H9 (cell line): ENCODE results near the gene BIVM. TPM values are rescaled to one million over a fixed set of nuclear protein-coding genes. Genes with fewer than 3 reads are reported as not detected.

ENCODE experiments used
- DNase-seq: peaks from one replicate; pipeline ENCODE4 v3.0.0-alpha.2; 2017
- H2AFZ ChIP-seq: one replicate; pipeline ENCODE4 v1.6.1; 2013; ENCODE audit warnings: mild to moderate bottlenecking, low read length, control low read depth, moderate library complexity
- H2AK5ac ChIP-seq: 2 replicates; pipeline ENCODE4 v1.6.1; 2013; ENCODE audit warnings: low read length, control low read depth, mixed read lengths; ENCODE audit not compliant: insufficient read length
- H2BK120ac ChIP-seq: one replicate; pipeline ENCODE4 v1.6.1; 2013; ENCODE audit warnings: low read depth, mild to moderate bottlenecking, low read length, control low read depth, inconsistent platforms; ENCODE audit not compliant: poor library complexity, severe bottlenecking
- H2BK12ac ChIP-seq: 2 replicates; pipeline ENCODE4 v1.6.1; 2013; ENCODE audit warnings: low read length, control low read depth, mixed read lengths, low read depth; ENCODE audit not compliant: insufficient read length
- H2BK15ac ChIP-seq: 2 replicates; pipeline ENCODE4 v1.6.1; 2013; ENCODE audit warnings: low read depth, low read length, control low read depth
- H2BK20ac ChIP-seq: one replicate; pipeline ENCODE4 v1.6.1; 2013; ENCODE audit warnings: low read depth, mild to moderate bottlenecking, low read length, control low read depth, inconsistent platforms; ENCODE audit not compliant: poor library complexity, severe bottlenecking
- H2BK5ac ChIP-seq: 2 replicates; pipeline ENCODE4 v1.6.1; 2013; ENCODE audit warnings: low read length, control low read depth, mixed read lengths; ENCODE audit not compliant: insufficient read length
- H3K14ac ChIP-seq: 2 replicates; pipeline ENCODE4 v1.6.1; 2013; ENCODE audit warnings: low read length, control low read depth; ENCODE audit not compliant: insufficient read depth
- H3K18ac ChIP-seq: 2 replicates; pipeline ENCODE4 v1.6.1; 2013; ENCODE audit warnings: low read depth, mild to moderate bottlenecking, mixed read lengths, low read length, control low read depth; ENCODE audit not compliant: insufficient read length
- H3K23ac ChIP-seq: 2 replicates; pipeline ENCODE4 v1.6.1; 2013; ENCODE audit warnings: low read length, control low read depth, mixed read lengths, low read depth; ENCODE audit not compliant: insufficient read length
- H3K23me2 ChIP-seq: 2 replicates; pipeline ENCODE4 v1.6.1; 2013; ENCODE audit warnings: low read depth, mild to moderate bottlenecking, mixed read lengths, low read length, control low read depth; ENCODE audit not compliant: insufficient read length, poor library complexity, severe bottlenecking
- H3K27ac ChIP-seq: 2 replicates; pipeline ENCODE4 v1.5.1; 2013; ENCODE audit warnings: low read length, control low read depth, mixed read lengths, low read depth; ENCODE audit not compliant: insufficient read length
- H3K27me3 ChIP-seq: 2 replicates; pipeline ENCODE4 v1.6.1; 2013; ENCODE audit warnings: low read length, control low read depth, inconsistent platforms; ENCODE audit not compliant: insufficient read depth
- H3K4ac ChIP-seq: 2 replicates; pipeline ENCODE4 v1.6.1; 2013; ENCODE audit warnings: low read depth, mild to moderate bottlenecking, control low read depth, inconsistent platforms, low read length, moderate library complexity
- H3K4me1 ChIP-seq: 2 replicates; pipeline ENCODE4 v1.6.1; 2013; ENCODE audit warnings: low read length, control low read depth, inconsistent platforms; ENCODE audit not compliant: insufficient read depth
- H3K4me2 ChIP-seq: 2 replicates; pipeline ENCODE4 v1.6.1; 2013; ENCODE audit warnings: low read length, control low read depth, mixed read lengths; ENCODE audit not compliant: insufficient read length, insufficient read depth
- H3K56ac ChIP-seq: 2 replicates; pipeline ENCODE4 v1.6.1; 2013; ENCODE audit warnings: low read depth, mild to moderate bottlenecking, mixed read lengths, low read length, control low read depth; ENCODE audit not compliant: insufficient read length
- H3K79me1 ChIP-seq: 2 replicates; pipeline ENCODE4 v1.6.1; 2013; ENCODE audit warnings: low read depth, mild to moderate bottlenecking, moderate library complexity, low read length, control low read depth, inconsistent platforms; ENCODE audit not compliant: insufficient read depth, poor library complexity, severe bottlenecking
- H3K79me2 ChIP-seq: 2 replicates; pipeline ENCODE4 v1.6.1; 2013; ENCODE audit warnings: low read length, control low read depth, inconsistent platforms; ENCODE audit not compliant: insufficient read depth
- H3K9ac ChIP-seq: 2 replicates; pipeline ENCODE4 v1.6.1; 2013; ENCODE audit warnings: low read length, control low read depth, mixed read lengths; ENCODE audit not compliant: insufficient read length; ENCODE audit errors: extremely low read depth
- H3K9me3 ChIP-seq: one replicate; pipeline ENCODE4 v1.6.1; 2013; ENCODE audit warnings: low read depth, low read length, inconsistent platforms; ENCODE audit not compliant: control insufficient read depth
- H3T11ph ChIP-seq: one replicate; pipeline ENCODE4 v1.6.1; 2013; ENCODE audit warnings: mild to moderate bottlenecking, low read length, control low read depth, inconsistent platforms
- H4K20me1 ChIP-seq: one replicate; pipeline ENCODE4 v1.6.1; 2013; ENCODE audit not compliant: control insufficient read depth, insufficient read length, insufficient read depth
- H4K5ac ChIP-seq: 2 replicates; pipeline ENCODE4 v1.6.1; 2013; ENCODE audit warnings: low read depth, mild to moderate bottlenecking, mixed read lengths, low read length, control low read depth; ENCODE audit not compliant: insufficient read length
- H4K8ac ChIP-seq: replicated peaks from 2 replicates; pipeline ENCODE4 v1.6.1; 2013; ENCODE audit warnings: low read length, control low read depth, mixed read lengths, low read depth; ENCODE audit not compliant: insufficient read length
- H4K91ac ChIP-seq: 2 replicates; pipeline ENCODE4 v1.6.1; 2013; ENCODE audit warnings: low read depth, mild to moderate bottlenecking, moderate library complexity, mixed read lengths, low read length, control low read depth; ENCODE audit not compliant: insufficient read length
- H3K27ac Mint-ChIP-seq, 3 experiments: 2 replicates in 2 of 3; 3 replicates in 1 of 3; pipeline ENCODE4 v1.8.0; 2020 to 2021; ENCODE audit warnings: mixed read lengths in 3 of 3, mild to moderate bottlenecking in 1 of 3, moderate library complexity in 1 of 3
- H3K27me3 Mint-ChIP-seq: 2 replicates; pipeline ENCODE4 v1.8.0; 2021; ENCODE audit warnings: low read depth, mild to moderate bottlenecking, moderate library complexity, mixed read lengths
- H3K36me3 Mint-ChIP-seq, 3 experiments: 2 replicates in 2 of 3; 3 replicates in 1 of 3; pipeline ENCODE4 v1.8.0; 2020 to 2021; ENCODE audit warnings: low read depth in 3 of 3, mixed read lengths in 3 of 3; ENCODE audit not compliant: insufficient read depth in 1 of 3
- H3K4me1 Mint-ChIP-seq, 2 experiments: 2 replicates each; pipeline ENCODE4 v1.8.0; 2020; ENCODE audit warnings: mixed read lengths in 2 of 2
- H3K4me3 Mint-ChIP-seq, 2 experiments: 2 replicates in 1 of 2; 3 replicates in 1 of 2; pipeline ENCODE4 v1.8.0; 2020 to 2021; ENCODE audit warnings: mild to moderate bottlenecking in 2 of 2, mixed read lengths in 2 of 2, moderate library complexity in 1 of 2
- H3K9me3 Mint-ChIP-seq, 2 experiments: 2 replicates in 1 of 2; 3 replicates in 1 of 2; pipeline ENCODE4 v1.8.0; 2020; ENCODE audit warnings: mild to moderate bottlenecking in 2 of 2, mixed read lengths in 2 of 2, moderate library complexity in 1 of 2
- WGBS: extraction: QIAGEN DNeasy Blood & Tissue Kit; methylation state at CpG from one replicate; pipeline ENCODE4 v1.1.7; 2013; ENCODE audit warnings: missing lambda C conversion rate, low lambda C conversion rate, mixed read lengths; ENCODE audit not compliant: insufficient read length; ENCODE audit errors: extremely low coverage; 5-methylcytosine and 5-hydroxymethylcytosine counted together
- total RNA-seq: library from RNA; stranded (reverse); gene quantifications from 2 replicates; pipeline ENCODE4 v1.2.1, GENCODE V29; 2021
- TF ChIP-seq, protein P1 (sequence below): fragments of 200-600 bp; sonication (generic); conservative IDR thresholded peaks from 3 replicates; pipeline ENCODE4 v1.8.0; 2021; ENCODE audit warnings: antibody characterized with exemption, mild to moderate bottlenecking

Gene BIVM
- total RNA-seq, 1 experiment from 2014 or later = 9.0 TPM

DNA sequence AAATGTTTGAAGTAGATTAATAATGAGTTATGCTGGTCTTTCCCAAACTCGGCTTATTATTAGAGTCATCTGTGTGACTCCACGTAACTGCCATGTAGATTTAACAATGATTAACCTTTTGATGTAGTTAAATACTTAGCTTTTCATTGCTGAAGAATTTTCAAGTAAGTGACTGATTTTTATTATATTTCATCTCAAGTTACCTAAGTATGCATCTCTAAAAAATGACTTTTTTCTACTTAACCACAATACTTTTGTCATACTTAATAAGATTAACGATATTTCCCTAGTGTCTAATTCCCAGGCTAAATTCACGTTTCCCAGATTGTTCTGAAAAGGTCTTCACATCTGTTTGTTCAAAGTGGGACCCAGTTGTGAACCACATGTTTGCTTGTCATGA is 17.8 kb downstream of the BIVM start:
- H3K27ac Mint-ChIP-seq = no peak overlapping the region
- Histone ChIP-seq H4K91ac (no peak overlapping the region), H3K4me2 (no peak overlapping the region), H3K4me1 (no peaks in the 10 kb centered on the region; the same call in 1 of the 2 replicates), H3K56ac (no peak overlapping the region), H3K9me3 (no peaks in the 10 kb centered on the region), H2BK20ac (no peak overlapping the region), H3K79me2 (no peaks in the 10 kb centered on the region), H2BK120ac (no peak overlapping the region), H3K27ac (no peak overlapping the region), H4K20me1 (no peaks in the 10 kb centered on the region), H3K79me1 (no peaks in the 10 kb centered on the region), H3K23me2 (no peaks in the 10 kb centered on the region), H2BK15ac (no peak overlapping the region), H2BK12ac (no peak overlapping the region), H4K5ac (no peak overlapping the region), H4K8ac (no peak overlapping the region), H3K27me3 (no peaks in the 10 kb centered on the region), H3K23ac (no peak overlapping the region), H3K14ac (no peak overlapping the region), H3K4ac (no peak overlapping the region), H3K18ac (no peak overlapping the region), H3K9ac (no peak overlapping the region), H2AFZ (no peak overlapping the region), H3T11ph (no peak overlapping the region), H2AK5ac (no peak overlapping the region), H2BK5ac (no peak overlapping the region)
- H3K4me1 Mint-ChIP-seq = peaks cover 0 to 3% of the 10 kb centered on the region in 2 experiments; a peak in 2 of 4 replicates
- H3K4me3 Mint-ChIP-seq = no peak overlapping the region
- TF ChIP-seq, protein P1, sequence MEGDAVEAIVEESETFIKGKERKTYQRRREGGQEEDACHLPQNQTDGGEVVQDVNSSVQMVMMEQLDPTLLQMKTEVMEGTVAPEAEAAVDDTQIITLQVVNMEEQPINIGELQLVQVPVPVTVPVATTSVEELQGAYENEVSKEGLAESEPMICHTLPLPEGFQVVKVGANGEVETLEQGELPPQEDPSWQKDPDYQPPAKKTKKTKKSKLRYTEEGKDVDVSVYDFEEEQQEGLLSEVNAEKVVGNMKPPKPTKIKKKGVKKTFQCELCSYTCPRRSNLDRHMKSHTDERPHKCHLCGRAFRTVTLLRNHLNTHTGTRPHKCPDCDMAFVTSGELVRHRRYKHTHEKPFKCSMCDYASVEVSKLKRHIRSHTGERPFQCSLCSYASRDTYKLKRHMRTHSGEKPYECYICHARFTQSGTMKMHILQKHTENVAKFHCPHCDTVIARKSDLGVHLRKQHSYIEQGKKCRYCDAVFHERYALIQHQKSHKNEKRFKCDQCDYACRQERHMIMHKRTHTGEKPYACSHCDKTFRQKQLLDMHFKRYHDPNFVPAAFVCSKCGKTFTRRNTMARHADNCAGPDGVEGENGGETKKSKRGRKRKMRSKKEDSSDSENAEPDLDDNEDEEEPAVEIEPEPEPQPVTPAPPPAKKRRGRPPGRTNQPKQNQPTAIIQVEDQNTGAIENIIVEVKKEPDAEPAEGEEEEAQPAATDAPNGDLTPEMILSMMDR = no peak
- H3K36me3 Mint-ChIP-seq = peaks cover 4 to 11% (median 6%) of the 10 kb centered on the region in 3 experiments; a peak in 4 of 7 replicates
- no peaks in the 10 kb centered on the region for H3K27me3 Mint-ChIP-seq
- peaks cover 3% of the 10 kb centered on the region in 2 experiments; a peak in 3 of 5 replicates for H3K9me3 Mint-ChIP-seq
- no CpG with 5 or more reads among the region's 4 CpGs for WGBS
- DNase-seq = no peak
